ENCODE measurements around the gene NR0B1. TPM values are rescaled to one million over a fixed set of nuclear protein-coding genes. Genes with fewer than 3 reads are reported as not detected.

The NR0B1 gene
- total RNA-seq, 1 experiment from 2014 or later, result not detected

DNA sequence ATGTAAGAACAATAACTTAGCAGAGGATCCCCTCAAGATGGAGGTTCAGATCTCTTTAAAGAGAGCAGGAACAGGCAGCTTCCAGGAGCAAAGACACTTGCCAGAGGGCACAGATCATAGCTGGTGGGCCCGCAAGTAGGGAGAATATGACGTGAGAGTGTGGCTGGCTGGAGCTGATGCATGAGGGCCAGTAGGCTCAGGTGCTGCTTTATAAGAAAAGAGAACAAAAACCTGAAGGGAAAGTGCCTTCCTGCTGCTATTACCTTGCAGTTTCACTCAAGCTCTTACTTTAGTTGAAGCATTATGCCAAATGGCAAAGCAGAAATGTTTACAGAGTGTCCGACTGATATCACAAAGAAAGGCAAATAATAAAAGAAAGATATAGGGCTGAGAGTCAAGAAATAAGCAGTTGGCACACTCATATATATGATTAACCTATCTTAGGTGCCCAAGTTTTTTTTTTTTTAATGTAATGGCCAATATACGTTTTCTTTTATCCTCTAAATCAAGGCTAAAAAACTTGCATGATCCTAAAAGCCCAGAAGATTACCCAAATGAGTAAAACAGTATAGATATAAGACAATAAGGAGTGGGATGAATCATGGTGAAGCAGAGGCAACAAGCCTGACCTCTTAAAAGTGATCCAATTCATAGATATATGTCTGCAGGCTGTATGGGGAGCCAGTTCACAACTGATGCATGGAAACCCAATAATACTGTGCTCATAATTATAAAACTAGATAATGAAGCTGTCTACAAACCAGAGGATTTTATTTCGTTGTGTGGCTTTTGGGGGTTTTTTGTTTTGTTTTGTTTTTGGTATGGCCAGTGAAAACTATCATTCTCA is 12.6 kb downstream of the NR0B1 start:
- ChIA-PET CTCF (no interaction called here), RAD21 (ENCODE audit: low non-redundant PET in 1 of 2, low total read pairs in 2 of 2, uncharacterized antibody in 2 of 2, unreplicated experiment in 2 of 2) (no interaction called here), POLR2A (no interaction called here)
- Histone ChIP-seq H3K27me3 (ENCODE audit: insufficient read depth, low read length) (no peaks in the 10 kb centered on the region), H3K9me2 (ENCODE audit: insufficient read depth) (no peaks in the 10 kb centered on the region), H3K4me2 (ENCODE audit: low read length) (no peak overlapping the region), H3K9ac (ENCODE audit: low read length) (no peak overlapping the region), H4K20me1 (ENCODE audit: insufficient read depth) (no peaks in the 10 kb centered on the region), H3K36me3 (ENCODE audit: control insufficient read depth in 1 of 2, insufficient read depth in 2 of 2, low read length in 2 of 2) (no peaks in the 10 kb centered on the region), H3K9me3 (ENCODE audit: control insufficient read depth in 1 of 2, insufficient read depth in 1 of 2, low read depth in 1 of 2, low read length in 2 of 2) (no peaks in the 10 kb centered on the region), H2AFZ (ENCODE audit: low read depth, low read length, poor library complexity, severe bottlenecking) (no peak overlapping the region), H3K4me1 (ENCODE audit: control insufficient read depth in 1 of 2, insufficient read depth in 2 of 2, low read length in 2 of 2) (no peaks in the 10 kb centered on the region), H3K4me3 (replicated peaks in 1 of 2; ENCODE audit: low read depth in 1 of 2, low read length in 2 of 2) (no peak overlapping the region), H3K27ac (ENCODE audit: low read depth, low read length) (no peak overlapping the region), H3K79me2 (ENCODE audit: insufficient read depth, low read length) (no peaks in the 10 kb centered on the region)
- intact Hi-C loops (cut with micrococcal nuclease), result no loop called here
- no TSS peak for BruUV-seq (replicated peaks)
- TF ChIP-seq SP1 (IDR thresholded peaks at IDR 0.05; ENCODE audit: low read depth), result no peak
- no peak for TF ChIP-seq CEBPB (IDR thresholded peaks at IDR 0.05; ENCODE audit: low read depth)
- no peak for TF ChIP-seq MAX (IDR thresholded peaks at IDR 0.05)
- TF ChIP-seq, protein P1, sequence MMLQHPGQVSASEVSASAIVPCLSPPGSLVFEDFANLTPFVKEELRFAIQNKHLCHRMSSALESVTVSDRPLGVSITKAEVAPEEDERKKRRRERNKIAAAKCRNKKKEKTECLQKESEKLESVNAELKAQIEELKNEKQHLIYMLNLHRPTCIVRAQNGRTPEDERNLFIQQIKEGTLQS (IDR thresholded peaks at IDR 0.05), result no peak
- TF ChIP-seq YY1 (IDR thresholded peaks at IDR 0.05; ENCODE audit: extremely low read depth, insufficient replicate concordance, low read depth, low read length), result no peak
- TF ChIP-seq POLR2AphosphoS5 (IDR thresholded peaks at IDR 0.05; ENCODE audit: low read depth, low read length), result no peak
- no peak for TF ChIP-seq CBX3 (IDR thresholded peaks at IDR 0.05; ENCODE audit: low read depth)
- no peak for TF ChIP-seq EZH2phosphoT487 (IDR thresholded peaks at IDR 0.05; ENCODE audit: borderline replicate concordance)
- TF ChIP-seq JUND (IDR thresholded peaks at IDR 0.05), result no peak
- no peak for TF ChIP-seq FOSL1 (IDR thresholded peaks at IDR 0.05; ENCODE audit: low read depth)
- TF ChIP-seq REST (IDR thresholded peaks at IDR 0.05; ENCODE audit: low read depth), result no peak
- TF ChIP-seq ELF1 (IDR thresholded peaks at IDR 0.05; ENCODE audit: borderline replicate concordance, low read depth), result no peak
- no peak for TF ChIP-seq POLR2A (IDR thresholded peaks at IDR 0.05; ENCODE audit: borderline replicate concordance, extremely low read depth, insufficient read depth, insufficient read length)
- TF ChIP-seq SRF (IDR thresholded peaks at IDR 0.05; ENCODE audit: low read depth), result no peak
- no peak for TF ChIP-seq SIN3A (IDR thresholded peaks at IDR 0.05; ENCODE audit: low read depth)
- TF ChIP-seq EZH2 (IDR thresholded peaks at IDR 0.05), result no peak
- no peak for TF ChIP-seq ZBTB33 (IDR thresholded peaks at IDR 0.05; ENCODE audit: extremely low read depth, insufficient replicate concordance, low read length)
- no peak for TF ChIP-seq ZFX (IDR thresholded peaks at IDR 0.05)
- ATAC-seq (no peak), DNase-seq (ENCODE audit: low read depth, low spot score) (no peak)
